GM18526 (cell line): ENCODE measurements around the gene SLC5A1.

Experiments
- POLR2A ChIP-seq: IDR thresholded peaks from 3 replicates; pipeline ENCODE4 v1.6.1; 2011; ENCODE audit not compliant: insufficient read length; ENCODE audit errors: extremely low read depth

Gene SLC5A1

GRCh38 chr22:32069579-32070372 is 26.7 kb downstream of the SLC5A1 start:
- no peak for TF ChIP-seq POLR2A

GRCh38 chr22:32073262-32073661 is 30.2 kb downstream of the SLC5A1 start:
- TF ChIP-seq POLR2A = no peak

GRCh38 chr22:32073823-32074380 is 30.8 kb downstream of the SLC5A1 start:
- TF ChIP-seq POLR2A = no peak

DNA sequence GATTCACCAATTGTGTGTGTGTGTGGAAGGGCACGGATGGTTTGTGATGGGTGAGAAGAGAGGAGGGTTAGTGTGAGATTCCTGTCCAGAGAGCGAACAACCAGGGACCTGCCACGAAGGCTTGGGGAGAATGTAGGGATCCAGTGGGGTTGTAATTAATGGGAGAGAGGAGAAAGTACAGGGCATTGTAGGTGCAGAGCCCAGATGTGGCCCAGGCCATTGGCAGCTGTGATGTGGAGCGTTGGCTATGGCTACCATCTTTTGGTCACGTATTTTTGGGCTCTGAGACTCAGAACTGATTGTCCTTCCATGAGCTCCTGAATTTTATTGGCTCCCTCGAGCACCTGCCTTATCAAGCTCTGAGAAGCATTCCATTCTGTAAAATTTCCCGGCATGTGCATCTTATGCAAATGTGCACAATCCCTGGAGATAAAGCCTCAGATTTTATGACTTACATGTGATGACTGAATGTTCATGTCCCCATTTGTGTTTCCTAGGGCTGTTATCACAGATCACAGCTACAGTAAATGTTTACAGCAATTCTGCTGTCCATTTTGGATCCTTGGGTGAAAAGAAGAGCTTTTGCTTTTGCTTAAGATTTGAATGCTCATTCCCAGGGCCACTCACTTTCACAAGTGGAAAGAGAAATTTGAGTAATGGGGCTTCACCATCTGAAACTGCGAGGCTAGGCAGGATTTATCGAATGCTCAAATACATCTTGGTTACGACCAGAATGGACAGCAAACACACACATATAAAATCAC is 33.1 kb downstream of the SLC5A1 start:
- no peak for TF ChIP-seq POLR2A

DNA sequence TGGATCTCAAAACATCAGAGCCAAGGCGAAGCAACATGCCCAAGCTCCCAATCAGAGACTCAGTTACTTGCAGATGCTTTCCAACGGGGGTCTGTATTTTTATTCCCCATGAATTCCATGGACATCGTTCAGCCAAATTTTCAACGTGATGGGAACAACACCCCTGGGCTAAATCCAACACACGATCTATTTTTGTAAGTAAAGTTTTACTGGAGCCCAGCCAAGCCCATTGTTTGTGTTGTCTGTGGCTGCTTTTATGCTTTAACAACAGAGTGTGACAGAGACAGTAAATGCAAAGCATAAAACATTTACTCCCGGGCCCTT is 33.7 kb downstream of the SLC5A1 start:
- TF ChIP-seq POLR2A = no peak

GRCh38 chr22:32077151-32077550 is 34.1 kb downstream of the SLC5A1 start:
- no peak for TF ChIP-seq POLR2A

DNA sequence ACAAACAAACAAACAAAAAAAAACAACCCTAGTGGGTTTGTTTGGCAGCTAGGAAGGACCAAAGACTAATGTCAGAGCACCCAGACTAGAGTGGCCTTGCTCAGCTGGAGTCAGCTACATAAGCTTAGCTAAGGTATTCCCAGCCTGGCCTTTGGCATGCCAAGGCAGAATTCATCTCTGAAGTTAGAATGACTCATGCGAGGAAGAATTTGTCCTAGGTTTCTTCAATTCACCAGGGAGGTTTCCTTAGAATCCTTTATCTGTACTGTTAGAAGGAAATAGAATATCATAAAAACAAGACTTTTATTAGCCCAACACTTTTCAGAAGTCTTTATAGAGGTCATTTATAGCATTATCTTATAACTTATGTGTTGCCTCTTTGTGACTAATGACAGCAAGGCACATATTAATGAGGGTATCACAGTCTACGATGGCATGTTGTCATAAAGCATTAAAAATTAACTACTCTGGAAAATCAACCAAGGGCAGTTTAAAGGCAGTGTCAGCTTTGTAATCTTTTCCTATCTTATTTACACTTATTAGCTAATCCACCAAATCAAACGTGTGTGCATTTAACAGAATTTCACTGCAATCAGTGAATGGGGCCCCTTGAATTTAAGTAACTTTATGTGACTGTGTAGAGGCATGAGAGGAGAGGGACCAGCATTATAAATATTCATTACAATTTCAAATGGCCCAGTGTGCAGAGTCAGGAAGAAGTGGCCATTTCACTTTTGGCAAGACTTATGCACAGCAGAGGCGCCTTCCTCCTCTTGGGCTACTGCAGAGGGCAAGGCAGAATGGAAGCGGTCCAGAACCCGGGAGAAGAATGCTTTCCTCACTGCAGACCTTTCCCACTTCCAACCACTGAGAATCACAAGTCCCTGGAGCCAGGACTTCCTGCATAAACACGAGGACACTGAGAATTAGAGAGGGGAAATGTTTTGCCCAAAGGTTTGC is 36.3 kb downstream of the SLC5A1 start:
- TF ChIP-seq POLR2A = no peak

DNA sequence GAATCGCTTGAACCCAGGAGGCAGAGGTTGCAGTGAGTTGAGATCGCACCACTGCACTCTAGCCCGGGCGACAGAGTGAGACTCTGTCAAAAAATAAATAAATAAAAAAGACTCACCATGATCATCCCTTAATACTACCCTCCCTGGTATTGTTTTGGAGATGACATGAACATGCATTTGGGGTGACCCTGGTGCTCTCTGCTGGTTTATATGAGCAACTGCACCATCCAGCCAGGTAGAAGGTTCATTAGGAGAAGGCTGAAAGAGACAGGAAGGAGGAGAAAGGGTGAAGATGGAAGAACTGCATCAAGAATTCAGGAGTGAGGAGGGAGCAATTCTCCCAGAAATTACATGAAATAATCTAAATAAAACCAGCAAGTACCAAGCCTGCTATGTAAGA is 37.8 kb downstream of the SLC5A1 start:
- TF ChIP-seq POLR2A = no peak

DNA sequence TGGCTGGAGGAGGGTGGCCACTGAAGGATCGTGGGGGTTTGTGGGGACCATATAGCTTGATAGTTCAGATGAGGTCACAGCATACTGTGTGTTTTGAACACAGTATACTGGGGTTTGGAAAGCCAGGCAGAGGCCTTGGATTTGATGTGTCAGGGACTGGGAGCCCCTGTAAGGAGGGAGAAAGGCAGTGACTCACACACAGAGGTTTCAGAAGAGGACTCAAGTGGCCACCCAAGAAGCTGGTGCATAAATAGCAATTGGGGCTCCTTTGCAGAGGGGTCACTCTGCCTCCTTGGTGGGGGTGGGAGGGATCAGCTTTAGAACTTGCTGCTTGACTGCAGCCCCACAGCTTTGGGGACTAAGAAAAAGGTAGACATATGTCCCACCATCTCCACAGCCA is 39.3 kb downstream of the SLC5A1 start:
- no peak for TF ChIP-seq POLR2A

- no peak for TF ChIP-seq POLR2A
These were observed 39.9 kb downstream of the SLC5A1 start for GRCh38 chr22:32083000-32083399.

DNA sequence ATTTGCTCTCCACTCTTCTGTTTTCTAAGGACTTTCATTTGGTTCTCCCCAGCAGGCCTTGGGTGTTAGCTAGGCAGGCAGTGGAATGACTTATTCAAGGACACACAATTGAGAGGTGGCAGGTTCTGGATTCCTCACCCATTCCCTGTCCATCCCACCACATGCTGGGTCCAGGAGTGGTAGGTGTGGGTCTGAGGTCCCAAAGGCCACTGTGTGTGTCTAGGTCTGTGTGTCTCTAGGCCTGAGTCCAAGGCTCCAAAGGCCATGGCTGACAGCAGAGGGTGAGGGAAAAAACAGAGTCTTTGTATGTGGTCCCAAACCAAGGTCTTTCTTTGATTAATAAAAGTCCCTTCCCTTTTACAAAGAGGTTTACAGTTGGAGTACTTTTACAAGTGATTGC is 40.8 kb downstream of the SLC5A1 start:
- no peak for TF ChIP-seq POLR2A

- no peak for TF ChIP-seq POLR2A
These were observed 45.0 kb downstream of the SLC5A1 start for GRCh38 chr22:32088084-32088483.

DNA sequence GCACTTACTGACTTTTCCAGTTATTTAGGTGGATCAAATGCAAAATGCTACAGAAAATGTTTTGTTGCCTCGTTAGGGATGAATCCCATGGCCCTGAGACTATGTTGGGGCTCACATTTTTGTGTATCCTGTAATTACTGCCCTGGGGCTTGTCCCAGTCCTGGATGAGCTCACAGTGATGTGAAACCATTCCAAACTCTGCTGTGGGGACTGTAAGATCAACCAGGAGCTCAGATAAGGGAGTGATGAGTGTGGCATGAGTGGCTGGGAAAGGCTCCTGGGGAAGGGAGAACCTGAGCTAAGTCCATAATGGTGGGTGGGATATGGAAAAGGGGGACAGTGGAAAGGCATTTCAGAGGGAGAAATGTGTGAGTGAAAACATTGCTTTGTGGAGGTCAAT is 54.0 kb downstream of the SLC5A1 start:
- TF ChIP-seq POLR2A = no peak

DNA sequence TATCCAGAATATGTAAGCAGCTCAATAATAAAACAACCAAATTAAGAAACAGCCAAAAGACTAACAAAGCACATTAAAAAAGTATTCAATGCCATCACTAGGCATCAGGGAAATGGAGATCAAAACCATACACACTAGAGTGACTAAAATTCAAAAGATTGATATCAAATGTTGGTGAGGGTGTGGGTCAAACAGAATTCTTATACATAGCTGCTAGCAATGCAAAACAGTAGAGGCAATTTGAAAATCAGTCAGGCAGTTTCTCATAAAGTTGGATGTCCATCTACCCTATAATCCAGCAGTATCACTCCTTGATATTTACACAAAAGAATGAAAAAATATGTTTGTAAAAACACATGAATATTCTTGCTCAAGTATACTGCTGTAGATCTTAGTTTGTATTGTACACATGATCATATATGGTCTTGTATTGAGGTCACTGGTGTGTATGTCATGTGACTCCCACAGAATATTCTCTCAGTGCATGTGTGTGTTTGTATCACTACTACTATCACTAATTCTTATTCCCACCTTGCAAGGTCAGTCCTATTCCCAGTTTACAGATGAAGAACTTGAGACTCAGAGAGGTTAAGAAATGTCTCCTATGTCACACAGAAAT is 54.9 kb downstream of the SLC5A1 start:
- no peak for TF ChIP-seq POLR2A

- no peak for TF ChIP-seq POLR2A
These were observed 57.6 kb downstream of the SLC5A1 start for GRCh38 chr22:32100711-32101110.
